AG08396 (cell line): ENCODE results near the gene PCDHGB5.

Source experiments
- DNase-seq: peaks from one replicate; pipeline ENCODE4 v3.0.0; 2012; ENCODE audit warnings: low spot score, mixed read lengths

The PCDHGB5 gene

GRCh38 chr5:141441571-141442170 is 43.9 kb downstream of the PCDHGB5 start:
- no peak for DNase-seq
